NCI-H1417 treated with DMSO at 0.1 percent for 48 hours (cell line): ENCODE data around the gene DNAI1.
"Not testable (repeated sequence)": the region's sequence is repeated elsewhere in the genome, so short reads cannot be mapped to it uniquely, and the experiment has no call there.

ENCODE experiments used
- DNase-seq: peaks from one replicate; lab custom pipeline; 2025; lab: John Stamatoyannopoulos, UW

Gene DNAI1

DNA sequence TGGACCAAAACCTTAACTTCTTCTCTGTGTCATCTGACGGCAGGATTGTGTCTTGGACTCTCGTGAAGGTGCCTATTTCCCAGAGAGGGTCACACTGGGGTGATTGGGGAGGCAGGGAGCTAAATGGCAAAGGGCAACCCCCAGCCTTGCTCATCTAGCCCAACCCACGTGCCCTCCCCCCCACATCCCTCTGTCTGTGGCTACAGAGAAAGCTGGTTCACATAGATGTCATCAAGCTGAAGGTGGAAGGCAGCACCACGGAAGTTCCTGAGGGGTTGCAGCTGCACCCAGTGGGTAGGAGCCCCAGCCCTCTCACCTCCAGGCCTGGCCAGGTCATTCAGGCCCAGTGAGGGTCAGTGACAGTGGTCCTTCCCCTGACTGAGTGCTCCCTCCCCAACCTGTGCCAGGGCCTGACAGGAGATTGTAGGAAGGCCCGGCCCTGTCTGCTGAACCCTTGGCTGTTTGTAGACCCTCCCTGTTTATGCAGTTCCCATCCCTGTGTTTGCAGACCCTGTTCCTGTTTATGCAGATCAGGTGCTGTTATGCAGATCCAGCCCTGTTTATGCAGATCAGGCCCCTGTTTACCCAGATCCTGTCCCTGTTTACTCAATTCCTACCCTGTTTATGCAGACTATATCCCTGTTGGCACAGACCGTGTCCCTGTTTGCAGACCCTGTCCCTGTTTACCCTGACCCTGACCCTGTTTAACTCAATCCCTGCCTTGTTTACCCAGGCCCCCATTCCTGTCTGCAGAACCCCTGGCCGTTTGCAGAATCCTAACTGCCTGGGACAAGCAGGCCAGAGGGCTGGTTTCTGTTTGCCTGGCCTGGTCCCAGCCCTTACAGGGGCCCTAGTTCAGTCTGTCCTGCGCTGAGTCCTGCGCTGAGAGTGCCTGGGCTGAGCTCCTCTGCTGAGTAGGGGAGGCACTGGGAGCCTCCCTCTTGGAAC is 53.8 kb downstream of the DNAI1 start:
- DNase-seq, result no peak

DNA sequence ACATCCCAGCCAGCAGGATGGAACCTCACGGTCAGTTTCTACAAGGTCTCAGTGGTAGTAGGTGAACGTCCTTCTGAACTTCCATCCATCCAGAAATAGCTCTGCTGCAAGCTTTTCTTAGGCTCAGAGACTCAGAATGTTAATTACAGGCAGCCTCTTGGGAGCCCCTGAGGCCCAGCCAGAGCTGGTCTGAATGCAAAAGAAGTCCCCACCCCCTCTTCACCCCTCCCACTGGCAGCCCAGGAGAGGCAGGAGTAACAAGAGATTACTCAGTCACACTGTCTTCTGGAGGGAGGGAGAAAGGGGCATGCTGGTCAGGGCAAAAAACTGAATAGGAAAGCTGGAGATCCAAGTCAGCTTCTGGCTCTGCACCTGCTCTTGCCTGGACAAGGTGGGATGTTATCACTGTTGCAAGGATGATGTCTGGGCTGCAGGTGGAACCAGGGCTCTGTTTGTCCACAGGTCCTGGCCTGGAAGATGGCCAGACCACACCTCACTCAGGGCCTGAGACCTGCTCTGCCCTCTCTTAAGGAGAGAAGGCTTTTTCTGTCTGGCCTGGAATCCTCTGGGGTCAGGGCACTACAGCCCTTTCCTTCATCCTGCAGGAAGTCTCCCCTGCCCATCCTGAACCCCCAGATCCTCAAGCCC is 55.1 kb downstream of the DNAI1 start:
- no peak for DNase-seq

DNA sequence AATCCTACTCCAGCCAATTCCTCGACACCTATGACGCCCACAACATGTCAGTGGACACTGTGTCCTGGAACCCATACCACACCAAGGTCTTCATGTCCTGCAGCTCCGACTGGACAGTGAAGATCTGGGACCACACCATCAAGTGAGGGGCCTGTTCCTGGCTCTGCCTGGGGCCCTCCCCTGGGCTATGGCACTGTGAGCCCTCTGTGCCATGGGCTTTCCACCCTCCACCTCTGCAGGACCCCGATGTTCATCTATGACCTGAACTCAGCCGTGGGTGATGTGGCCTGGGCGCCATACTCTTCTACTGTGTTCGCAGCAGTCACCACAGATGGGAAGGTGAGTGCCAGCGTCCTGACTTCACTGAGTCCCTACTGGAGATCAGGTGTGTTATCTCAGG is 55.8 kb downstream of the DNAI1 start:
- DNase-seq, result no peak

DNA sequence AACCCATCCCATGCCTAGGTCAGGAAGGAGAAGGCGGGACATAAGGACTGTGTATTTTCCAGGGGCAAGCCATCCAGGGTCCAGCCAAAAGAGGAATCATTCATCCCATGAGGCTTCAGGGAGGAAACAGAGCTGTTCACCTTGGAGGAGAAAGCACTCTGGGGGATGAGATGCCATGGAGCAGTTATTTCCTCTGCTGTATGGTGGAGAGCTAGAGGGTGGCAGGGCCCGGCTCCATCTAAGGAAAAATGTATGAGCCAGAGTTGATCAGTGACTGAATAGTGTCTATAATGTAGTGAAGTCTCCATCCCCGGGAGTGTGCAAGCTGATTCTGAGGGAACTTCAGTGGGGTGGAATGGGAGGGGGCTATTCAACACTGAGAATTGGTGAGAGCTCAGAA is 56.2 kb downstream of the DNAI1 start:
- no peak for DNase-seq

DNA sequence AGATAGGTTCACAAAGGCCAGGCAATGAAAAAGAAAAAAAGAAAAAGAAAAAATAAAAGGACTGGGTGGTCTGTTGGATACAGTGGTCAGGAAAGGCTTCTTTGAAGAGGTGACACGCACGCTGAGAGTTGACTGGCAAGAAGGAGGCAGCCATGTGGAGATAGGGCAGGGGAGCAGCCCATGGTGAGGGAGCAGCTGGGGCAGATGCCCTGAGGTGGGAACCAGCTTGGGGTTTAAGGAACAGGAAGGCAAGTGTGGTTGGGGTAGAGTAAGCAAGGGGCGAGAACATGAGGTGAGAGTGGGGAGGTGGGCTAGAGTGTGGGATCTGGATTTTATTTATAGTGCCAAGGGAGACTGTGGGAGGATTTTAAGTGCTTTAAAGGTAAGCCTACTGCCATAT is 57.4 kb downstream of the DNAI1 start:
- DNase-seq, result no peak

DNA sequence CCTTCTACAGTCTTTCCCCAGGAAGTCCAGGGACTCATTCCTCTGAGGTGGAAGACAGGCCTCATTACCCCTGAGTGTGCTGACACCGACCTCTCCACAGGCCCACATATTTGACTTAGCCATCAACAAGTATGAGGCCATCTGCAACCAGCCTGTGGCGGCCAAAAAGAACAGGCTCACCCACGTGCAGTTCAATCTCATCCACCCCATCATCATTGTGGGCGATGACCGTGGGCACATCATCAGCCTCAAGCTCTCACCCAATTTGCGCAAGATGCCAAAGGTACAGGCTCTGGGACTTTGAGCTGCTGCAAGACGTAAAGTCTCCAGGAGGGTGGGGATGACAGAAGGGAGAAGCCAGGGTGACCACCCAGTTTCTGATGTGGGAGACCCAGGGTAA is 58.6 kb downstream of the DNAI1 start:
- DNase-seq, result no peak

DNA sequence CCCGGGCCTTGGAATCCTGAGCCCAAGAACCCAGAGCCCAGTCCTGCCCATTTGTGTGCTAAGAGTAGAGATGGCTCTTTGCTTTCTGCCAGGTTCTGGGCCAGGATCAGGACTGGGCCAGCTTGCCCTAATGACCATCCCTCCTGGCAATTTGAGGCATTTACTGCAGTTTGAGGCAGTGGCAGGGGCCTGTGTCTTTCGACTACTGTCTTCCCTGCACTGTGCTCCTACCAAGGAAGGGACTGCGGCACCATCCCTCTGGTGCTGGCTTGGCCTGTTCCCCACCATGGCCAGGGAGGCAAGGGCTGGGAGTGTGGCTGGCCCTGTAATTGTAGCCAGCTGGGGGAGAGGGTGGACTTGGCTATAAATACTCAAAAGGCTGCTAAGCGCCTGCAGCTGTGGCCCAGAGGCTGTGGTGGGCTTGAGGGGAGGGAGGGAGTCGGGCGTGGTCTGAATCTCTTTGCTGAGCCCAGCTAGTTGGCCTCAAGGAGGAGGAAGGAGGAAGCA is 59.6 kb downstream of the DNAI1 start:
- DNase-seq, result no peak

DNA sequence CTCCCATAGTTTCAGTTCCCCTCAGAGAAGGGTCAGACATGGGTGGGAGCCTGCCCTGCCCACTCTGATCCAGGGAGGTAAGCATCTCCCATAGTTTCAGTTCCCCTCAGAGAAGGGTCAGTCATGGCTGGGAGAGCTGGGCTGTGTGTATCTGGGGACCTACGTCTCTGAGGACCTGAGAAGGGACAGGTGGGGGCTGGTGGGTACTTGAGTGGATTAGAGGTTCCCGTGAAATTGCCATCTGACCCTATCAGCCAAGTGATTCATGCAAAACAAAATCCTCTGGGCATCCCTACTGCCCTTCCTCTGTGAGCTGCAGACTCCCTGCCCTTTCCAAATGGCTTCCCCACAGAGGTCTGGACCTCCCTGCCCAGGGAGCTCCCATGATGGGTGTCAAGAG is 60.3 kb downstream of the DNAI1 start:
- no peak for DNase-seq

DNA sequence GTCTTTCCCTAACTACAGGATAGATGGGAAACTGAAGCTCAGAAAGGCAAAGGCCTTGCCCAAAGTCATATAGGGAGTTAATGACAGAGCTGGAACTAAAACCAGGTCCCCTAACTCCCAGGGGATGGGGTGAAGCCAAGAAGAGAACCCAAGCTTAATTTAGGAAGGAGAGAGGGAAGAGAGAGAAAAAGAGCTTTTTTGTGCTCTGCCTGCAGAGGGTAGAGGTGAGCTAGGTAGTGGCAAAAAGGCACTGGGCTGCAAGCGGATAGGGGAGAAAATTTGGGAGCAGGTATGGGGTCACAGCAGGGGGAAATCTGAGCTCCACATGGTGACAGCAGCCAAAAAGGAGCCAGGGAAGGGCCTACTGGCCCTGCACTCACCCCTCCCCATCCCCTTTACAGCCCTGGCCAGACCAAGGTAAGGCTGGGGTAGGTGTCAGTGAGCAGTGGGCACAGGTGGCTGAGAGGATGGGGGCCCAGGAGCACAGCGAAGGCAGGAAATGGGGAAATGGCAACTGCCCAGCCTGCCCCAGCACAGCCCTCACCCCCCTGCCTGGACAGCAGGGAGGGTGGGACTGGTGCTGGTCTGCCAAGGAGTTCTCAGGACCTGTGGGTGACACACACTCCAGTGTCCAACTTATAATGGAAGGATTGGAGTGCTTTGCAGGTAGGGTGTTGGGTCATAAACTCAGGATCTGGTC is 60.9 kb downstream of the DNAI1 start:
- DNase-seq, result no peak

DNA sequence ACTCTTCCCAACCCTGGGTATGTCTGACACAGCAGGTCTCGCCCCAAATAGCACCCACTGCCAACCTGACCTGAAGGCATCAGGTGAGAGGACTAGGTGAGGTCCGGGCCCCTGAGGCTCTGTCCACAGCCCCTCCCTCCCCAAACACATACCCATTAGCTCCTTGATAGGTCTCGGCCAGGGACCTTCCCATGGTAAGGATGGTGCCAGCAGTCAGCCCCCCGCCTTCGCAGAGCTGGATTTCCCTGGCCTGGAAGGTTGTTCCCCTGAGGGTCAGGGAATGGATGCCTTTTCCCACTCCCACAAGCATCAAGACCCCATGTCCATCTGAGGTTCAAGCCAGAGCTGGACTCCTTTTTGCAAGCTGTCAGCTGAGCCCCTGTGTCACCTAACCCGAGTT is 61.5 kb downstream of the DNAI1 start:
- DNase-seq, result no peak

DNA sequence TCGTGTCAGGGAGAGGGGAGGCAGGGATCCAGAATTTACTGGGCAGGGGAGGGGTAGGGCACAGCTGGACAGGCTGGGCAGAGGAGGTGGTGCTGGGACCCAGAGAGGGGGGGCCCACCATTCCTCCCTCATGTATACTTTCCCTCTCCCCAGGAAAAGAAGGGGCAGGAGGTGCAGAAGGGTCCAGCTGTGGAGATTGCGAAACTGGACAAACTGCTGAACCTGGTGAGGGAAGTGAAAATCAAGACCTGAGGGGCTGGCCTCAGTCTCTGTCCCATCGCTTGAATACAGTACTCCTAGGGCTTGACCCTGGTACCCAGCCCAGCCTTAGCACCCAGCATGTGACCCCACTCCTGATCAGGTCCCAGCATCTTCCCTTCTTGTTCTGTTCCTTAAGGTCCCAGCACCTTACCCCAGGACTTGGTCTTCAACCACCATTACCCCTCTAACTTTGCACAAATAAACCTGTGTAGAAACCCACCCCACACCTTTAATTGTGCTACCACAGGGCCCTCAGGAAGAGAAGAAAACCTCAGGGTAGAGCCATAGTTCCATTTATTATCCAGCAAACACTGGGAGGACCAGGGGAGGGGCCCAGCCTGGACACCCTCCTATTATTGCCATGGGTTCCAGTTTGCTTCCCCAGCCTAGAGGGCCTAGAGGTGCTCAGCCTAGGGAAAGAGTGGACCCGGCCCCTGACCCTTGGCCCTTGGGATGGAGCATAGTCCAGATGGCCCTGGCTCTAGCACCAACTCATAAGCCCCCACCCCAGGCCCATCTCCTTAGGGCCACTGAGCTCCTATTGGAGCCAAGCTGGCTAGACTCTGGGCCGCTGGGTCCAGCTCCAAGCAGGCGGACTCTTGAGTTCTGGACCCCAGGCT is 62.1 kb downstream of the DNAI1 start:
- no peak for DNase-seq

DNA sequence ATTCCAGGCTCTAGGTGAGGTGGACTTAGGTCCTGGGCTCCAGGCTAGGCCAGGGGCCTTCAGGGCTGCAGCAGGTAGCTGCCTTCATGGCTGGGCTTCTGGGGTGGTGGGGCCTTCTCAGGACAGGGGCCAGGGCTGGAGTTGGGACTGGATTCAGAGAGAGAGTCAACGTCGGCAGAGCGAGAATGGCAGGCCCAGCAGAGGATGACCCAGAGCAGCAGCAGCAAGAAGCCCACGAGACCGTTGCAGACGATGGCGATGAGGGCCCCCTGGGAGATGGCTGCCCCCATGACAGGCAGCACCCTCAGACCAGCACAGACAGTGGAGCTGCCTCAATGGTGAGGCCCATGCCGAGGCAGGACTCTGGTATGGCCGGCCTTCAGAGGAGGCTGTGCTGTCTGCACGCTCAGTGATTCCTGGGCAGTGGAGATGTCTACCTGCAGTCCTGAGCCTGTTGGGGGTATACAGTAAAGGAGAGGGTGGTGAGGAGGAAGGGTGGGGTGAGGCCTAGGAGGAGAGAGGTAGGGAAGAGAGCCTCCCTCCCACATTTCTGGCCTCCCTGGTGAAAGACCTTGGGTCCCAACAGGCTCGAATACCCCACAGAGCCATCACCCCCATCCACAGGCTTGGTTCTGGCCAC is 62.9 kb downstream of the DNAI1 start:
- DNase-seq, result no peak

DNA sequence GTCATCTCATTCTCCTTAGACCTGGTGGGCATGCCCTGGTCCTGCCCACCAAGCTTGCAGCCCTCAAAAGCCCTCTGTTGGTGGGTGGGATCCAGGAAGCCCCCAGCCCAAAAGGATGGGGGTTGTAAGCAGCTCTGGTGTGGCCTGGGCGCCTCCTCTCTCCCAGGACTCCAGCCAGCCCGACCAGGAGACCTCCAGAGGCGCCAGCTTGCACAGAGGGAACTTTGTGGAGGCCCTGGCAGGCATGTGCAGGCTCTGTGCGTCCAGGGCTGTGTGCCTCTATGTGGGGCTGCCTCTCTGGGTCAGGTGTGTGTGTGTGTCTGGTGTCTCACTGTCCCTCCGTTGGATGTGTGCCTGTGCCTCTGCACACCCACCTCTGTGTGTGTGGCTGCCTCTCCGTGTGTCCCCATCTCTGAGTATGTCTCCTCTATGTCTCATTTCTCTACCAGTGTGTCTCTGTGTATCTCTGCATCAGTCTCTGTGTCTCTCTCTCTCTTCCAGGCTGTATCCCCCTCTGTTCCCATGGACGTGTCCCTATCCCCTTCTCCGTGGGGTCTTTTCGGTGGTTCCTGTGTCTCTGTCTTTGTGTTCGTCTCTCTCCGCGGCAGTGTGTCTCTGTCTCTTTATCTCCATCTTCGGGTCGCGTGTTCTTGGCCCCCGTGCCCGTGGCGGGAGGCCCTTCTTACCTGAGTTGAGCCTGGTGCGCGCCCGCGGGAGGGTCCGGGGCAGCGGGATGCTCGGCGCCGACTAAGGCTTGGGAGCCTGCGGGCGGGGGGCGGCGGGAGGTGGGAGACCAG is 63.7 kb downstream of the DNAI1 start:
- no peak for DNase-seq

DNA sequence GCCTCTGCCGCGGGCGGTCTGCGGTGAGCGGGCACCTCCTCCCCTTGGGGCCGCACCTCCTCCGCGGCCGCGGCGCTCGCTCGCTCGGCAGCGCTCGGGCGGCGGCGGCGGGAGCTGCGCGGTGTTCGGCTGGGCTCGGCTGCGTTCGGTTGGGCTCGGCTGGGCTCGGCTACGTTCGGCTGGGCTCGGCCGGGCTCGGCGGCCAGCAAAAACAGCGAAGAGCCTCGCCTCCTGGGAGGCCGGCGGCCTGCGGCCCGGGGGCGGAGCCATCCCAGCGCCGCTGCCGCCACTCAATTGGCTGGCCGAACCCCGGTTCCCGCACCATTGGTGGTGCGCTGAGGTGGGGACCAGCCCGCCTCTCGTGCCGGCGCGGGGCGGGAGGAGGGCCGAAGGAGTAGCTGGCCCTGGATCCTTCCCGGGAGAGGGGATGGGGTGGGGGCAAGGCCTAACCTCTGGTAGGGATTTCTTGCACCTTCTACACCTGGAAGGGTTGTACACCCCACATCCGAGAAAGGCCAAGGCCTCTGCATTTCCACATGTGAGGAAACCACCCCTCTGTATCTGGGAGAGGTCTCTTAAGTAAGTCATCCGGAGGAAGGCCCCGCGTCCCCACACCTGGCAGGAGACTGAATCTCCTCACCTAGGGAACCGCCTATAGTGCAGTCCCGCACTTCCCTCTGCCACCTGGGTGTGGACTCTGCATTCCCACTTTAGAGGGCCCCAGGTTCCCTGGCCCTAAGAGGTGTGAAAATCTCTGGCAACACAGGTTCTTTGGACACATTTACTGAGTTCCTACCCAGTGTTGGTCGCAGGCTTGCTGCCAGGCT is 64.6 kb downstream of the DNAI1 start, which contains the start of gene ENHO:
Gene ENHO (minus strand): TSS at position 20 of the 827 bp plus-strand sequence. CDS start 1,295 bp downstream, outside the sequence.
- DNase-seq, result no peak

DNA sequence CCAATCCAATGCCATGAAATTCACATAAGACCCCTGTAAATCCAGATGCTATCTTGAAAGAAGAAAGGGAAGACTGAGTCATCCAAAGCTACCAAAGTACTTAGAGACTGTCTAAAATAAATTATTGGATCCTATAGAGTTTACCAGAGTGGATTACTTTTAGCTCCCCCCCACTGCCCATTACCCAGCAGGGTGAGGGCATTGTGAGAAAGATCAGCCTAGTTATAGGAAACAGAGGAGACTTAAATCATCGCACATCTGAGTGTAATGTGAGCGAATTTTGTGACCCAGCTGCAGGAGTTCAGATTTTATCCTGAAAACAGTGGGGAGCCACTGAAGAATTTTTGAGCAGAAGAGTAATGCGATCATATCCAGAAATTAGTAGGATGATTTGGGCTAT is 65.7 kb downstream of the DNAI1 start:
- DNase-seq, result no peak

DNA sequence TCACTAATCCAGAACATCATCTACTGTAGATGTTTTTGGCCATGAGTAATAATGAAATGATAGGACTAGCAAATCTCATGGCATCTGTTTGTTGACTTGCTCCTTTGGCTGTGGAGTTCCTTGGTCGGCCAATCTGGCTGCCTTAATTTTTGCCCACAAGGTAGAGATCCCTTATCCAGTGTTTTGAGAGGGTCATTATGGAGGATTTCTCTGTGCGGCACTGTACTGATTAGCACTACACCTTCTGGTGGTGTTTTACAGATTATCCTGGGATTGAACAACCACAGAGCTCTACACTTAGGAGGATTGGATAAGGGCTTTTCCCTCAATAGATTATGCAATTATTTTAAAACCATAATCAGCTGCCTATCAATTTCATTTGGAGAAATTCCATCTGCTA is 67.4 kb downstream of the DNAI1 start:
- DNase-seq, result no peak

DNA sequence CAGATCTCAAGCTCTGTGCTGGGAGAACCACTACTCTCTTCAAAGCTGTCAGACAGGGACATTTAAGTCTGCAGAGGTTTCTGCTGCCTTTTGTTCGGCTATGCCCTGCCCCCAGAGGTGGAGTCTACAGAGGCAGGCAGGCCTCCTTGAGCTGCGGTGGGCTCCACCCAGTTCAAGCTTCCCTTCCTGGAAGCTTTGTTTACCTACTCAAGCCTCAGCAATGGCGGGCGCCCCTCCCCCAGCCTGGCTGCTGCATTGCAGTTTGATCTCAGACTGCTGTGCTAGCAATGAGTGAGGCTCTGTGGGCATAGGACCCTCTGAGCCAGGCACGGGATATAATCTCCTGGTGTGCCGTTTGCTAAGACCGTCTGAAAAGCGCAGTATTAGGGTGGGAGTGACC is 73.4 kb downstream of the DNAI1 start:
- not testable (repeated sequence) for DNase-seq

DNA sequence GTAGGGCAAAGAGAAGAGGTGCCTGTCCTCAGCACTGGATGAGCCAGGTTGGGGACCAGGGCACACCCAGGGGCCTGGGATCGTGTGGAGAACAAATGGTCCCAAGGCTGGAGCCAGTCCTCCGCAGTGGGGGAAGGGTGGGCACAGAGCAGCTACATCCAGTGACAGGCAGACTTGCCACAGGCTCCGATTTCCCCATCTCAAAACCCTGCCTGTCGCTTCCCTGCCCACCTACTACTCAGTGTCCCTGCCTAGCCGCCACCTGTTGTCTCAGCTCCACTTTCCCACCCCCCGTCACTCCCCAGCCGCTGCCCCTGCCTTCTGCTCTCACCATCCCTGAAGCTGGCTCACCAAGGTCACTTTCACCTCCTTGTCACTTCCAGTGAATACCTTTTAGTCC is 78.1 kb downstream of the DNAI1 start:
- no peak for DNase-seq

DNA sequence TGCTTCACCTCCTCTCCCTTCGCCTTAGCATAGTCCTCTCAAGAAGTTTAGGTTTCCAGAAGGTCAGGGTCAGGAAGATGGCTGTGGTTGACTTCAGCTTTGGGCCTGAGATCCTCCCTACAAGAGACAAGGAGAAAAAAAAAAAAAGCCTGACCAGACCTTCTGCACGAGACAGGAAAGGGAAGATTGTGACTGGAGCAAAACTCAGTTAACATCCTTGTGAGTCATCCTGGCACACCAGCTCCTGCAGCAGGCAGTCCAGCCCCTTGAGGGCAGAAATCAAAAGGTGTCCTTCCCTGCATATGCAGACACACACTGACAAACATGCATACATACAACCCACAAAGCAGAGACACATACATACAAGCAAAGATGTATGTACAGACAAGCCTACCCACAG is 82.2 kb downstream of the DNAI1 start:
- no peak for DNase-seq
